HFFc6 (cell line): ENCODE data around the gene LZTS2. TPM values are rescaled to one million over a fixed set of nuclear protein-coding genes. Genes with fewer than 3 reads are reported as not detected.

Experiments
- DNase-seq: peaks from one replicate; pipeline ENCODE4 v3.0.0-alpha.2; 2018
- H3K27ac Mint-ChIP-seq: 2 replicates; pipeline ENCODE4 v1.8.0; 2020; ENCODE audit warnings: mild to moderate bottlenecking, mixed read lengths
- H3K27me3 Mint-ChIP-seq: 2 replicates; pipeline ENCODE4 v1.8.0; 2021; ENCODE audit warnings: mild to moderate bottlenecking, moderate library complexity, mixed read lengths; ENCODE audit not compliant: insufficient read depth
- H3K36me3 Mint-ChIP-seq: 2 replicates; pipeline ENCODE4 v1.8.0; 2021; ENCODE audit warnings: low read depth, mixed read lengths
- H3K4me1 Mint-ChIP-seq: 2 replicates; pipeline ENCODE4 v1.8.0; 2020; ENCODE audit warnings: low read depth, mixed read lengths
- H3K4me3 Mint-ChIP-seq: 2 replicates; pipeline ENCODE4 v1.8.0; 2020; ENCODE audit warnings: mild to moderate bottlenecking, moderate library complexity, mixed read lengths
- H3K9me3 Mint-ChIP-seq: 2 replicates; pipeline ENCODE4 v1.8.0; 2020; ENCODE audit warnings: mild to moderate bottlenecking, mixed read lengths
- CTCF ChIP-seq: fragments of 200-600 bp; sonication (generic); IDR thresholded peaks from 2 replicates; pipeline ENCODE4 v1.5.0; 2021; ENCODE audit warnings: antibody characterized with exemption, mild to moderate bottlenecking
- total RNA-seq, 6 experiments: library from RNA; stranded (reverse); fragmentation: NEBNext Ultra II Directional; extraction: Animal tissue kit (Norgen Biotek cat#: 25700); gene quantifications; 2 replicates in 1 of 6; 3 replicates in 5 of 6; pipeline ENCODE4 v1.2.3, GENCODE V29; 2021

The LZTS2 gene
- total RNA-seq, 6 experiments from 2014 or later = 66.8 to 80.5 (median 74.6) TPM

- H3K9me3 Mint-ChIP-seq = no peaks in the 10 kb centered on the region
Observed at GRCh38 chr10:101019440-101019703, 19.8 kb downstream of the LZTS2 start.

GRCh38 chr10:101020427-101021075, 20.9 kb downstream of the LZTS2 start:
- Mint-ChIP-seq H3K36me3 (no peaks in the 10 kb centered on the region), H3K9me3 (no peaks in the 10 kb centered on the region), H3K27me3 (peaks cover 14% of the 10 kb centered on the region)

More at GRCh38 chr10:101019440-101019703, 19.8 kb downstream of the LZTS2 start:
- H3K27me3 Mint-ChIP-seq = peaks cover 14% of the 10 kb centered on the region
- no peak overlapping the region for H3K4me3 Mint-ChIP-seq
- no peaks in the 10 kb centered on the region for H3K36me3 Mint-ChIP-seq
- no peak overlapping the region for H3K27ac Mint-ChIP-seq
- H3K4me1 Mint-ChIP-seq = peaks cover 21% of the 10 kb centered on the region
- no peak for TF ChIP-seq CTCF
- no peak for DNase-seq

GRCh38 chr10:101021239-101021638, 21.6 kb downstream of the LZTS2 start:
- Mint-ChIP-seq H3K27me3 (peaks cover 14% of the 10 kb centered on the region), H3K36me3 (no peaks in the 10 kb centered on the region), H3K9me3 (no peaks in the 10 kb centered on the region), H3K27ac (no peak overlapping the region), H3K4me3 (no peak overlapping the region), H3K4me1 (peaks cover 4% of the 10 kb centered on the region)
- no peak for DNase-seq
- TF ChIP-seq CTCF = no peak

More at GRCh38 chr10:101020427-101021075, 20.9 kb downstream of the LZTS2 start:
- H3K4me1 Mint-ChIP-seq = peaks cover 9% of the 10 kb centered on the region
- H3K4me3 Mint-ChIP-seq = no peak overlapping the region
- no peak for TF ChIP-seq CTCF
- no peak for DNase-seq
- H3K27ac Mint-ChIP-seq = no peak overlapping the region

- H3K4me3 Mint-ChIP-seq = no peak overlapping the region
- DNase-seq = no peak
- H3K9me3 Mint-ChIP-seq = no peaks in the 10 kb centered on the region
- H3K36me3 Mint-ChIP-seq = no peaks in the 10 kb centered on the region
- H3K27me3 Mint-ChIP-seq = peaks cover 14% of the 10 kb centered on the region
- H3K27ac Mint-ChIP-seq = no peak overlapping the region
- H3K4me1 Mint-ChIP-seq = no peaks in the 10 kb centered on the region; the same call in 1 of the 2 replicates
- TF ChIP-seq CTCF = no peak
Observed at GRCh38 chr10:101021692-101022251, 22.2 kb downstream of the LZTS2 start.

- H3K4me3 Mint-ChIP-seq = no peak overlapping the region
- no peak for TF ChIP-seq CTCF
- no peak for DNase-seq
- no peak overlapping the region for H3K27ac Mint-ChIP-seq
- no peaks in the 10 kb centered on the region for H3K9me3 Mint-ChIP-seq
- H3K36me3 Mint-ChIP-seq = no peaks in the 10 kb centered on the region
- H3K27me3 Mint-ChIP-seq = peaks cover 14% of the 10 kb centered on the region
- peaks cover 5% of the 10 kb centered on the region; the same call in 1 of the 2 replicates for H3K4me1 Mint-ChIP-seq
Observed at GRCh38 chr10:101022967-101023705, 23.5 kb downstream of the LZTS2 start.
